Progenitor cell of endocrine pancreas (in vitro differentiated cells): ENCODE results near the gene AJM1. TPM values are rescaled to one million over a fixed set of nuclear protein-coding genes. Genes with fewer than 3 reads are reported as not detected.

Experiments
- DNase-seq: peaks from one replicate; pipeline ENCODE4 v3.0.0; 2021; ENCODE audit warnings: low spot score; ENCODE audit not compliant: unreplicated experiment
- H3K27ac Mint-ChIP-seq: 2 replicates; pipeline ENCODE4 v1.8.0; 2021; ENCODE audit warnings: mild to moderate bottlenecking, moderate library complexity, mixed read lengths
- H3K27me3 Mint-ChIP-seq: 2 replicates; pipeline ENCODE4 v1.8.0; 2021; ENCODE audit warnings: mixed read lengths
- H3K36me3 Mint-ChIP-seq: 2 replicates; pipeline ENCODE4 v1.8.0; 2022; ENCODE audit warnings: mixed read lengths; ENCODE audit not compliant: insufficient read depth
- H3K4me1 Mint-ChIP-seq: 2 replicates; pipeline ENCODE4 v1.8.0; 2021; ENCODE audit warnings: low read depth, mixed read lengths
- H3K4me3 Mint-ChIP-seq: 2 replicates; pipeline ENCODE4 v1.8.0; 2021; ENCODE audit warnings: low read depth, mild to moderate bottlenecking, moderate library complexity, mixed read lengths
- H3K9me3 Mint-ChIP-seq: 2 replicates; pipeline ENCODE4 v1.8.0; 2021; ENCODE audit warnings: low read depth, mixed read lengths
- CTCF ChIP-seq: fragments of 200-600 bp; sonication (generic); IDR thresholded peaks from one replicate; pipeline ENCODE4 v1.5.0; 2021; ENCODE audit warnings: antibody characterized with exemption, mild to moderate bottlenecking; ENCODE audit not compliant: unreplicated experiment
- total RNA-seq: library from RNA; stranded (reverse); gene quantifications from 2 replicates; pipeline ENCODE4 v1.2.1, GENCODE V29; 2021

The AJM1 gene
- total RNA-seq, 1 donor from 2014 or later = 5.8 TPM

DNA sequence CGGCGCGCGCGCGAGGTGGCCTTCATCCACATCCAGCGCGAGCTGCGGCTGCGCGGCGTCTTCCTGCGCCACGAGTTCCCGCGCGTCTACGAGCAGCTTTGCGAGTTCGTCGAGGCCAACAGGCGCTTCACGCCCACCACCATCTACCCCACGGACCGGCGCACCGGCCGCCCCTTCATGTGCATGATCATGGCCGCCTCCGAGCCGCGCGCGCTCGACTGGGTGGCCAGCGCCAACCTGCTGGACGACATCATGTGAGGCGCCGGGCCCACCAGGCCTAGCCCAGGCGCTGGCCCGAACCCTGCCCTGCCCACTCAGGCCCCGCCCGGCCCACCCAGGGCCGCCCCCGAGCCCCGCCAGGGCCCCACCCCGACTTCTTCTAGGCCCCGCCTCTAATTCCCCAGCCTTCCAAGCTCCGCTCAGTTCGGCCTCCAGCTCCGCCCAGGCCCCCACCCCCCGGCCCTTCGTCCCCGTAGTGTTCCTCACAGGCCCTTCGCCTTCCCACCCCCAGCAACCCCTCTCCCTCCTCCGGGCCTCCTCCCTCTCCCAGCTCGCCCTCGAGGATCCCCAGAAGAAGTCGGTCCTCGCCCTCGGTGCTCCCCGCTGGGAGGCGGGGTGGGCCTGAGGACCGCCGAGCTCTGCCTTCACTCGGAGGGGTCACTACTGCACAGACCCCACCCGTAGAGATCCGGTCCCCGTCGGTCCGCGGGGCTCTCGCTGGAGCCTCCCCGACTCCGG lies 5.0 kb downstream of the AJM1 start:
- peaks cover 3% of the 10 kb centered on the region for H3K4me1 Mint-ChIP-seq
- peaks cover 6% of the 10 kb centered on the region for H3K27me3 Mint-ChIP-seq
- DNase-seq = no peak
- peak overlapping the region; percentile 93 for H3K4me3 Mint-ChIP-seq
- H3K9me3 Mint-ChIP-seq = no peaks in the 10 kb centered on the region
- peaks cover 2% of the 10 kb centered on the region for H3K36me3 Mint-ChIP-seq
- peak overlapping the region; percentile 94 for H3K27ac Mint-ChIP-seq
- no peak for TF ChIP-seq CTCF

DNA sequence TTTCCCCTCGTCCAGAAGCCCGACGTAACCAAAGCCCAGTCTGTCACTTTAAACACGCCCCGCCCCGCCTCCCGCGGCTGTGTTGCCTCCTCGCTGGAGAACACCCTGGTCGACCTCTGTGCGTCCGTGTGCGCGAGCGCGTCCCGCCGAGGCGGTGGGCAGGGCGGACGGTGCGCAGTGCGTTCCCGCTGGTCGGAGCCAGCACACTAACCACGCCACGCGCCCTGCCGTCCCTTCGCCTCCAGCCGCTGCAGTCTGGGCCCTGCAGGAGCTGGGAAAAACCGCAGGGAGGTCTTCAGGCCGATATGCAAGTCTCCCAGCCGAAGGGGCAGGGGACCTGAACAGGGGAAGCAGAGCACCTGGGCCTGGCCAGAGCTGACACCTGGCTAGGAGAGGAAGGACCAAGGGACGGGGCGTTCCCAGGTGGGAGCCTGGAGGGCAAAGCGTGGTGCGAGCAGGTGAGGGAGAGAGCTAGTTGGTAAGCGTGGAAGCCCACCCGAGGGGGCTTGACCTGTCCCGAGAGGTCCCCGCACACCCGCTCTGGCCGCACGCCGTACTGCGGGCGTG lies 5.6 kb downstream of the AJM1 start:
- Mint-ChIP-seq H3K27ac (peak overlapping the region; percentile 94), H3K27me3 (peaks cover 6% of the 10 kb centered on the region), H3K4me1 (peaks cover 3% of the 10 kb centered on the region), H3K9me3 (no peaks in the 10 kb centered on the region), H3K4me3 (peak overlapping the region; percentile 93), H3K36me3 (peaks cover 2% of the 10 kb centered on the region)
- no peak for TF ChIP-seq CTCF
- peak; percentile 53 for DNase-seq

GRCh38 chr9:136848393-136849037 lies 6.2 kb downstream of the AJM1 start:
- H3K4me3 Mint-ChIP-seq = peak overlapping the region; percentile 93
- H3K36me3 Mint-ChIP-seq = peaks cover 2% of the 10 kb centered on the region
- peaks cover 6% of the 10 kb centered on the region for H3K27me3 Mint-ChIP-seq
- DNase-seq = no peak
- peak overlapping the region; percentile 91 for H3K27ac Mint-ChIP-seq
- TF ChIP-seq CTCF = no peak
- H3K4me1 Mint-ChIP-seq = peaks cover 3% of the 10 kb centered on the region
- H3K9me3 Mint-ChIP-seq = no peaks in the 10 kb centered on the region

DNA sequence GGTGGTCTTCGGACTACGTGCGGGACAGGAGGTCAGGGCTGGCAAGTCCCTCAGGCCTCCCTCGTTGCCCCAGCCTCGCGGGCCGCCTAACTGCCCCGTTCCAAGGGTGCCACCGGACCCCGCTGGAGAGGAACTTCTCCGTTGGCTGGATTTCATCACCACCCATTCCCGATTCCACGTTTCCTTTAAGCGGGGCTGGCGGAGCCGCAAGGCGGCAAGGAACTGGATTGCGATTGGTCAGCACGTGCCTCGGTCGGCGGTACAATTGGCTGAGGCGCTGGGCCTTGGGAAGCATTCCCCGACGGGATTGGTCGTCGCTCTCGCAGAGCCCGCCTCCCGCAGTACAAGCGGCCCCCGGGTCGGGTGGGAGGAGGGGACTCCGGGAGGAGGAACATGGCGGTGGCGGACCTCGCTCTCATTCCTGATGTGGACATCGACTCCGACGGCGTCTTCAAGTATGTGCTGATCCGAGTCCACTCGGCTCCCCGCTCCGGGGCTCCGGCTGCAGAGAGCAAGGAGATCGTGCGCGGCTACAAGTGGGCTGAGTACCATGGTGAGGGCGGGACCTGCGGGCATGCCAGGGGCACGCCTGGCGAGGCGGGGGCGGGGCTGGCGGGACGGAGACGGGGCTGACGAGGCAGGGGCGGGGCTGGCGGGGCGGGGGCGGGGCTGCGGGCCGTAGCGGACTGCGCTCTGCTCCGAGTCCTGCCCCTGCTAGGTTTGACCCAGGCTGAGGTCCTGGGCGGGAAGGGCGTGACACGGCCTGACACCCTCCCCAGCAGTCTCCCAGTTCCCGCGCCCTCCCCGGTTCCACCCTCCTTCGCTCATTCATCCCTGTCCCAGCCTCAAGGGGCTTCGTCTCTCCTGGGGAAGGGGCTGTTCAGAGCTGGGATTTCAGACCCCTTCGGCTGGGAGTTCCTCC lies 7.0 kb downstream of the AJM1 start, which contains the start of gene PHPT1:
PHPT1 (plus strand) TSS at position 372 of the 922 bp plus-strand sequence; CDS start at position 394, 22 bp downstream.
- peak within 1 kb of the TSS; percentile 93 for H3K4me3 Mint-ChIP-seq
- no peak for TF ChIP-seq CTCF
- peaks cover 6% of the 10 kb centered on the region for H3K27me3 Mint-ChIP-seq
- peaks cover 3% of the 10 kb centered on the region for H3K4me1 Mint-ChIP-seq
- peaks cover 2% of the 10 kb centered on the region for H3K36me3 Mint-ChIP-seq
- peak; percentile 97 for DNase-seq
- no peaks in the 10 kb centered on the region for H3K9me3 Mint-ChIP-seq
- peak within 1 kb of the TSS; percentile 96 for H3K27ac Mint-ChIP-seq
